Head of caudate nucleus (tissue), 42 donors: ENCODE results near the gene RNF214.

ENCODE experiments used
- DNase-seq, 42 donors: peaks; one replicate each; pipeline versions ENCODE4 v3.0.0 to v3.0.0-alpha.2; 2020 to 2021; ENCODE audit warnings: mixed read lengths in 7 of 42
- intact Hi-C: fragments of 100-400 bp; cut with DNase I; formaldehyde crosslinking; loops from one replicate; pipeline ENCODE4 v1.15.0; 2022

RNF214 gene

GRCh38 chr11:117327567-117328374 is 95.3 kb downstream of the RNF214 start, which contains the start of gene CEP164:
Gene CEP164 (plus strand): TSS chr11:117327854. CDS start chr11:117338587, 10,733 bp downstream.
- intact Hi-C loops = no loop called here

GRCh38 chr11:117328375-117329010 is 96.0 kb downstream of the RNF214 start:
- intact Hi-C loops = no loop called here

More at GRCh38 chr11:117327567-117328374, 95.3 kb downstream of the RNF214 start, which contains the start of gene CEP164:
- peak; percentile 92 to 99 (median 97) for DNase-seq

GRCh38 chr11:117332843-117333242 is 100.4 kb downstream of the RNF214 start:
- DNase-seq = no peak
- intact Hi-C loops = no loop called here

More at GRCh38 chr11:117328375-117329010, 96.0 kb downstream of the RNF214 start:
- DNase-seq = peak in 11 of 42 donors; percentile 16 to 68 (median 33)

GRCh38 chr11:117333917-117334316 is 101.4 kb downstream of the RNF214 start:
- intact Hi-C loops = no loop called here
- peak in 7 of 42 donors; percentile 25 to 61 (median 44) for DNase-seq

- no peak for DNase-seq
- intact Hi-C loops = no loop called here
Measured at GRCh38 chr11:117334896-117335295, 102.4 kb downstream of the RNF214 start.

- intact Hi-C loops = no loop called here
- no peak for DNase-seq
Measured at GRCh38 chr11:117335399-117335798, 102.9 kb downstream of the RNF214 start.
